Neural cell (in vitro differentiated cells): ENCODE results near the gene KCTD21. TPM values are rescaled to one million over a fixed set of nuclear protein-coding genes. Genes with fewer than 3 reads are reported as not detected.
"Not testable (repeated sequence)": the region's sequence is repeated elsewhere in the genome, so short reads cannot be mapped to it uniquely, and the experiment has no call there.

Experiments
- H2AFZ ChIP-seq: fragments of 200-600, 300-800 bp; sonication (generic), shearing (Covaris generic); 2 replicates; pipeline ENCODE4 v1.6.0; 2014; ENCODE audit warnings: low read depth, mild to moderate bottlenecking, antibody characterized with exemption, low read length, moderate library complexity
- H3F3A ChIP-seq: fragments of 200-600 bp; shearing (Covaris generic); 2 replicates; pipeline ENCODE4 v1.6.1; 2016; ENCODE audit warnings: mild to moderate bottlenecking, moderate library complexity, mixed read lengths, antibody characterized with exemption, low read length; ENCODE audit not compliant: insufficient read depth, poor library complexity, severe bottlenecking
- H3K27ac ChIP-seq: fragments of 200-600, 300-800 bp; sonication (generic), shearing (Covaris generic); 2 replicates; pipeline ENCODE4 v1.5.1; 2014; ENCODE audit warnings: mild to moderate bottlenecking, low read length, moderate library complexity
- H3K27me3 ChIP-seq: fragments of 300-800, 200-600 bp; sonication (generic), shearing (Covaris generic); 2 replicates; pipeline ENCODE4 v1.6.0; 2014; ENCODE audit warnings: mild to moderate bottlenecking, low read depth, low read length, moderate library complexity; ENCODE audit not compliant: insufficient read depth
- H3K36me3 ChIP-seq: fragments of 300-800, 200-600 bp; sonication (generic), shearing (Covaris generic); 2 replicates; pipeline ENCODE4 v1.5.1; 2014; ENCODE audit warnings: mild to moderate bottlenecking, antibody characterized with exemption, low read length, moderate library complexity; ENCODE audit not compliant: insufficient read depth
- H3K4me2 ChIP-seq: fragments of 300-800, 200-600 bp; sonication (generic), shearing (Covaris generic); 2 replicates; pipeline ENCODE4 v1.6.0; 2014; ENCODE audit warnings: mild to moderate bottlenecking, low read length
- H3K4me3 ChIP-seq: fragments of 300-800, 200-600 bp; sonication (generic), shearing (Covaris generic); 2 replicates; pipeline ENCODE4 v1.5.1; 2014; ENCODE audit warnings: mild to moderate bottlenecking, low read length, moderate library complexity
- H3K79me2 ChIP-seq: fragments of 200-600 bp; shearing (Covaris generic); replicated peaks from 2 replicates; pipeline ENCODE4 v1.6.0; 2014; ENCODE audit warnings: mild to moderate bottlenecking, low read length, moderate library complexity; ENCODE audit not compliant: insufficient read depth
- H3K9ac ChIP-seq: fragments of 300-800, 200-600 bp; sonication (generic), shearing (Covaris generic); 2 replicates; pipeline ENCODE4 v1.6.1; 2016; ENCODE audit warnings: mild to moderate bottlenecking, low read length, mixed read lengths
- H3K9me2 ChIP-seq: fragments of 200-600 bp; shearing (Covaris generic); 2 replicates; pipeline ENCODE4 v1.6.1; 2016; ENCODE audit warnings: mild to moderate bottlenecking, low read length, mixed read lengths; ENCODE audit not compliant: insufficient read depth
- H3K9me3 ChIP-seq: fragments of 200-600, 300-800 bp; sonication (generic), shearing (Covaris generic); 2 replicates; pipeline ENCODE4 v1.6.1; 2016; ENCODE audit warnings: mild to moderate bottlenecking, mixed run types, low read length, moderate library complexity, mixed read lengths
- H4K20me1 ChIP-seq: fragments of 200-600 bp; shearing (Covaris generic); 2 replicates; pipeline ENCODE4 v1.6.1; 2016; ENCODE audit warnings: mild to moderate bottlenecking, mixed run types; ENCODE audit not compliant: insufficient read depth
- CTCF ChIP-seq: fragments of 450-650 bp; IDR thresholded peaks from 2 replicates; pipeline ENCODE4 v1.5.1; 2014; ENCODE audit warnings: antibody characterized with exemption, mild to moderate bottlenecking, moderate library complexity; ENCODE audit not compliant: poor library complexity, severe bottlenecking
- EP300 ChIP-seq: fragments of 450-650 bp; conservative IDR thresholded peaks from 2 replicates; pipeline ENCODE4 v1.6.1; 2014; ENCODE audit warnings: antibody characterized with exemption, mild to moderate bottlenecking, moderate library complexity; ENCODE audit not compliant: poor library complexity, severe bottlenecking
- EZH2 ChIP-seq: fragments of 200-600, 300-800 bp; shearing (Covaris generic), sonication (generic); IDR thresholded peaks from 2 replicates; pipeline ENCODE4 v1.6.1; 2014; ENCODE audit warnings: antibody characterized with exemption, low read length, borderline replicate concordance, mild to moderate bottlenecking; ENCODE audit not compliant: insufficient read depth, poor library complexity, severe bottlenecking
- MXI1 ChIP-seq: fragments of 450-650 bp; conservative IDR thresholded peaks from 2 replicates; pipeline ENCODE4 v1.6.1; 2014; ENCODE audit warnings: antibody characterized with exemption, mild to moderate bottlenecking; ENCODE audit not compliant: poor library complexity, severe bottlenecking
- POLR2AphosphoS5 ChIP-seq: IDR thresholded peaks from 2 replicates; pipeline ENCODE4 v1.6.1; 2012
- RAD21 ChIP-seq: fragments of 450-650 bp; conservative IDR thresholded peaks from 2 replicates; pipeline ENCODE4 v1.6.1; 2014; ENCODE audit warnings: antibody characterized with exemption, mild to moderate bottlenecking, moderate library complexity
- SMC3 ChIP-seq: fragments of 450-650 bp; conservative IDR thresholded peaks from 2 replicates; pipeline ENCODE4 v1.6.1; 2014; ENCODE audit warnings: antibody characterized with exemption, mild to moderate bottlenecking, moderate library complexity; ENCODE audit not compliant: poor library complexity
- TAF1 ChIP-seq: IDR thresholded peaks from 2 replicates; pipeline ENCODE4 v1.6.1; 2012; ENCODE audit warnings: low read depth
- polyA plus RNA-seq: library from polyadenylated mRNA; depleted of rRNA; stranded (reverse); fragments of >200 nt; gene quantifications from 2 replicates; pipeline ENCODE4 v1.2.3, GENCODE V29; 2014
- TF ChIP-seq, protein P1 (sequence below): IDR thresholded peaks from 2 replicates; pipeline ENCODE4 v1.6.1; 2012; ENCODE audit warnings: borderline replicate concordance

KCTD21 gene
- polyA plus RNA-seq, 1 donor from 2014 or later, result 1.4 TPM

DNA sequence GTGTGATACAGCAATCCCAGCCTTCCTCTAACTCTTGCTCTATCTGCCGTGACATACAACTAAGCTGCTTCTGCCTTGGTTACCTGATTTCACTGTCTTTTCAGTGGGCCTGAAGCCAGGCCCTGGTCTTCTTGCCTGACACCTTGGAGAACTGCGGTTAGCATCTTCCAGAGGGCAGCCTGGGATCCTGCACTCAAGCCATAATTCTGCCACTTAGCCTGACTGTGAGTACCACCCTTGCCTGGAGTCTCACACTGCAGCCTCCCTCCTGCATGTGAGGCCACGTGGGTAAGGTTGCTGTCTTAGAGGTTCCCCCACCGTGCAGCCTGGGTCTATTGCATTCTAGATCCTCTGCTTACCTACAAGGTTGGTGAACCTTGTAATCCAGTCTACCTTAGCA is 36.1 kb upstream of the KCTD21 start:
- Histone ChIP-seq H4K20me1 (no peaks in the 10 kb centered on the region), H3K27ac (no peak overlapping the region), H3K4me3 (no peak overlapping the region), H3F3A (no peaks in the 10 kb centered on the region), H3K9me2 (no peaks in the 10 kb centered on the region), H2AFZ (no peak overlapping the region), H3K4me2 (no peak overlapping the region), H3K36me3 (peaks cover 6% of the 10 kb centered on the region), H3K9me3 (no peaks in the 10 kb centered on the region), H3K79me2 (no peaks in the 10 kb centered on the region), H3K27me3 (no peaks in the 10 kb centered on the region), H3K9ac (no peak overlapping the region)
- TF ChIP-seq POLR2AphosphoS5 (no peak), TAF1 (no peak), EZH2 (no peak), CTCF (no peak), SMC3 (no peak), RAD21 (no peak), MXI1 (no peak), EP300 (no peak)
- TF ChIP-seq, protein P1, sequence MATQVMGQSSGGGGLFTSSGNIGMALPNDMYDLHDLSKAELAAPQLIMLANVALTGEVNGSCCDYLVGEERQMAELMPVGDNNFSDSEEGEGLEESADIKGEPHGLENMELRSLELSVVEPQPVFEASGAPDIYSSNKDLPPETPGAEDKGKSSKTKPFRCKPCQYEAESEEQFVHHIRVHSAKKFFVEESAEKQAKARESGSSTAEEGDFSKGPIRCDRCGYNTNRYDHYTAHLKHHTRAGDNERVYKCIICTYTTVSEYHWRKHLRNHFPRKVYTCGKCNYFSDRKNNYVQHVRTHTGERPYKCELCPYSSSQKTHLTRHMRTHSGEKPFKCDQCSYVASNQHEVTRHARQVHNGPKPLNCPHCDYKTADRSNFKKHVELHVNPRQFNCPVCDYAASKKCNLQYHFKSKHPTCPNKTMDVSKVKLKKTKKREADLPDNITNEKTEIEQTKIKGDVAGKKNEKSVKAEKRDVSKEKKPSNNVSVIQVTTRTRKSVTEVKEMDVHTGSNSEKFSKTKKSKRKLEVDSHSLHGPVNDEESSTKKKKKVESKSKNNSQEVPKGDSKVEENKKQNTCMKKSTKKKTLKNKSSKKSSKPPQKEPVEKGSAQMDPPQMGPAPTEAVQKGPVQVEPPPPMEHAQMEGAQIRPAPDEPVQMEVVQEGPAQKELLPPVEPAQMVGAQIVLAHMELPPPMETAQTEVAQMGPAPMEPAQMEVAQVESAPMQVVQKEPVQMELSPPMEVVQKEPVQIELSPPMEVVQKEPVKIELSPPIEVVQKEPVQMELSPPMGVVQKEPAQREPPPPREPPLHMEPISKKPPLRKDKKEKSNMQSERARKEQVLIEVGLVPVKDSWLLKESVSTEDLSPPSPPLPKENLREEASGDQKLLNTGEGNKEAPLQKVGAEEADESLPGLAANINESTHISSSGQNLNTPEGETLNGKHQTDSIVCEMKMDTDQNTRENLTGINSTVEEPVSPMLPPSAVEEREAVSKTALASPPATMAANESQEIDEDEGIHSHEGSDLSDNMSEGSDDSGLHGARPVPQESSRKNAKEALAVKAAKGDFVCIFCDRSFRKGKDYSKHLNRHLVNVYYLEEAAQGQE, result no peak

DNA sequence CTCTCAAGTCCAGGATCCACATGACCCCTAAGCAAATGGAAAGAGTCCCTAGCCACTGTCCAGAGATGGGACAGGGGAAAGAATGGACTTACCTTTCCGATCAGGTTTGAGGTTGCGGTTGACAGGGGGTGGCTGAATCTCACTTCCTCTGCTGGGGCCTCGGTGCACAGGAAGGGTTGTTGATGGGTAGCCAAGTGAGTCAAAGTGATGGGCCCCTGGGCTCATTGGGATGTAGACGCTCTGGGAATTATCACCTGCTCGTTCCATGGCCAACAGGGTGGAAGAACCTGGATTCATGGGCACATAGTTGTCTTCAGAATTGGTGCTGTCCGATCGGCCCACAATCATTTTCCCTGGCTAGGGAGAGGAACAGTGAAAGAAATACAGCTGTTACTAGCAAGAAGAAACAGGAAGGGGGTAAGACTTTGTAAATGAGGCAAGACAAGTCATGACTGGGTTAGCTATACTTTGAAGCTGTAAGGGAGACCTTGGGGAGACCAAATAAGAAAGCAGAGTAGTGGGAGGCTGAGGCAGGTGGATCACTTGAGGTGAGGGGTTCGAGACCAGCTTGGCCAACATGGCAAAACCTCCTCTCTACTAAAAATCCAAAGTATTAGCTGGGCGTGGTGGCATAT is 35.0 kb upstream of the KCTD21 start:
- Histone ChIP-seq H3K9me2 (no peaks in the 10 kb centered on the region), H3K27ac (no peak overlapping the region), H3K27me3 (no peaks in the 10 kb centered on the region), H3K36me3 (peaks cover 11% of the 10 kb centered on the region), H3K9ac (no peak overlapping the region), H4K20me1 (no peaks in the 10 kb centered on the region), H3K9me3 (no peaks in the 10 kb centered on the region), H3K79me2 (no peaks in the 10 kb centered on the region), H2AFZ (no peak overlapping the region), H3K4me3 (no peak overlapping the region), H3K4me2 (no peak overlapping the region), H3F3A (no peaks in the 10 kb centered on the region)
- TF ChIP-seq SMC3 (no peak), POLR2AphosphoS5 (no peak), EZH2 (no peak), CTCF (no peak)

- H3K9me3 ChIP-seq, H3K27me3 ChIP-seq, H3K27ac ChIP-seq, H3K9me2 ChIP-seq, H3K79me2 ChIP-seq, H4K20me1 ChIP-seq, H3K9ac ChIP-seq, H3K4me2 ChIP-seq, H2AFZ ChIP-seq, H3K4me3 ChIP-seq, H3F3A ChIP-seq: not testable (repeated sequence)
- peaks cover 12% of the 10 kb centered on the region for H3K36me3 ChIP-seq
Measured at GRCh38 chr11:78222726-78223125, 34.3 kb upstream of the KCTD21 start.
